ENCODE data around the gene MLEC. TPM values are rescaled to one million over a fixed set of nuclear protein-coding genes. Genes with fewer than 3 reads are reported as not detected.
A peak's percentile ranks its signal among the peaks of the same experiment; 100 is the strongest.

MLEC gene
- total and polyA plus RNA-seq, 9 of the 15 experiments (the other 6 are each of a cell fraction or from before 2014, with no cell fraction given) = 18.5 to 108 (median 57.8) TPM

GRCh38 chr12:120718055-120718454, 31.1 kb downstream of the MLEC start:
- peaks cover 22 to 32% of the 10 kb centered on the region in 2 experiments; a peak in 4 of 5 replicates for H3K4me1 ChIP-seq (replicated peaks in 1 of 2; ENCODE audit: control insufficient read depth in 2 of 2, insufficient read depth in 2 of 2, low read length in 2 of 2)
- H3K9me3 ChIP-seq (replicated peaks; ENCODE audit: control insufficient read depth, insufficient read depth, low read depth, low read length) = no peaks in the 10 kb centered on the region
- no peak overlapping the region for H2AFZ ChIP-seq (ENCODE audit: low read depth, low read length)
- ATAC-seq = no peak
- ChIA-PET CTCF (ENCODE audit: low intra/inter-chr PET ratio) (no interaction called here), POLR2A (no interaction called here)
- in situ Hi-C loops (cut with MboI) (no loop called here), intact Hi-C loops (cut with micrococcal nuclease) (no loop called here)
- H3K79me2 ChIP-seq (ENCODE audit: control insufficient read depth, insufficient read depth, low read length) = no peaks in the 10 kb centered on the region
- no peaks in the 10 kb centered on the region for H3K9me1 ChIP-seq (ENCODE audit: control insufficient read depth, insufficient read depth, low read length)
- peaks cover 8% of the 10 kb centered on the region; the same call in 1 of the 2 replicates for H4K20me1 ChIP-seq (replicated peaks; ENCODE audit: control insufficient read depth, insufficient read depth, low read length)
- H3K4me3 ChIP-seq = no peak overlapping the region
- BruUV-seq (replicated peaks) = no TSS peak
- H3K36me3 ChIP-seq (ENCODE audit: control insufficient read depth, insufficient read depth, low read length) = peaks cover 87% of the 10 kb centered on the region
- 0 out of 2 replicates have a peak, but pooled peaks have one; percentile 12 for TF ChIP-seq SOX6 (IDR thresholded peaks at IDR 0.05)
- TF ChIP-seq ZNF431 (CRISPR knock-in tag; IDR thresholded peaks at IDR 0.05) = no peak
- TF ChIP-seq FOSL1 (tag; conservative IDR thresholded peaks at IDR 0.05) = peak; percentile 59
- FAIRE-seq = no peak
- no peaks in the 10 kb centered on the region for H3K27me3 ChIP-seq (ENCODE audit: control insufficient read depth in 2 of 2, insufficient read depth in 2 of 2, low read length in 2 of 2)
- H3K27ac ChIP-seq (ENCODE audit: extremely low read depth, low read depth, low read length) = no peak overlapping the region
- H3K4me2 ChIP-seq (ENCODE audit: insufficient read depth, low read length) = no peak overlapping the region
- no peak for DNase-seq (ENCODE audit: extremely low read depth in 1 of 4, low spot score in 3 of 4)
- WGBS (ENCODE audit: insufficient coverage, low coverage, missing lambda C conversion rate) = 73% methylated on average over 9 of the region's 9 CpGs
- no peak overlapping the region for H3K9ac ChIP-seq (ENCODE audit: insufficient read depth in 1 of 2, low read depth in 2 of 2, low read length in 2 of 2)

GRCh38 chr12:120719072-120719471, 32.1 kb downstream of the MLEC start:
- no peak for DNase-seq (ENCODE audit: extremely low read depth in 1 of 4, low spot score in 3 of 4)
- no peaks in the 10 kb centered on the region for H3K9me1 ChIP-seq (ENCODE audit: control insufficient read depth, insufficient read depth, low read length)
- intact Hi-C loops (cut with micrococcal nuclease) (no loop called here), in situ Hi-C loops (cut with MboI) (no loop called here)
- H4K20me1 ChIP-seq (replicated peaks; ENCODE audit: control insufficient read depth, insufficient read depth, low read length) = peaks cover 8% of the 10 kb centered on the region; the same call in 1 of the 2 replicates
- CTCF ChIA-PET (ENCODE audit: low intra/inter-chr PET ratio) = no interaction called here
- H3K4me3 ChIP-seq = no peak overlapping the region
- H3K36me3 ChIP-seq (ENCODE audit: control insufficient read depth, insufficient read depth, low read length) = peaks cover 85% of the 10 kb centered on the region
- WGBS (ENCODE audit: insufficient coverage, low coverage, missing lambda C conversion rate) = 33% methylated on average over 2 of the region's 2 CpGs
- ATAC-seq = no peak; the same call in 1 of the 3 replicates
- peak; percentile 43; the same call in 1 of the 2 replicates for TF ChIP-seq TCF3 (CRISPR knock-in tag; IDR thresholded peaks at IDR 0.05)
- TF ChIP-seq ZNF655 (CRISPR knock-in tag; IDR thresholded peaks at IDR 0.05) = no peak
- peak; percentile 67 for TF ChIP-seq CBFA2T3 (IDR thresholded peaks at IDR 0.05)
- peak; percentile 38; the same call in 1 of the 2 replicates for TF ChIP-seq CBFA2T2 (conservative IDR thresholded peaks at IDR 0.05)
- 0 out of 2 replicates have a peak, but pooled peaks have one; percentile 6 for TF ChIP-seq ZNF316 (IDR thresholded peaks at IDR 0.05)
- no peak for TF ChIP-seq HEY1 (CRISPR knock-in tag; IDR thresholded peaks at IDR 0.05; ENCODE audit: borderline replicate concordance)
- peak; percentile 44 to 57; a peak in 2 of 4 replicates for TF ChIP-seq FOXA3 (CRISPR knock-in tag; conservative IDR thresholded peaks at IDR 0.05 in 1 of 2, IDR thresholded peaks at IDR 0.05 in 1 of 2)
- no peak for TF ChIP-seq PTBP1 (IDR thresholded peaks at IDR 0.05; ENCODE audit: low read depth, low read length)
- peak; percentile 36; the same call in 1 of the 2 replicates for TF ChIP-seq C11orf30 (IDR thresholded peaks at IDR 0.05; ENCODE audit: low read depth)
- TF ChIP-seq ARID1B (IDR thresholded peaks at IDR 0.05) = peak; percentile 40
- peak; percentile 51; the same call in 1 of the 2 replicates for TF ChIP-seq TAL1 (IDR thresholded peaks at IDR 0.05)
- no peak for TF ChIP-seq CEBPG (CRISPR knock-in tag; IDR thresholded peaks at IDR 0.05)
- TF ChIP-seq CEBPG (tag; conservative IDR thresholded peaks at IDR 0.05 in 1 of 2, IDR thresholded peaks at IDR 0.05 in 1 of 2) = no peak
- peak overlapping the region; percentile 47; the same call in 1 of the 2 replicates for H3K4me2 ChIP-seq (ENCODE audit: insufficient read depth, low read length)
- peaks cover 22 to 32% of the 10 kb centered on the region in 2 experiments; a peak in 4 of 5 replicates for H3K4me1 ChIP-seq (replicated peaks in 1 of 2; ENCODE audit: control insufficient read depth in 2 of 2, insufficient read depth in 2 of 2, low read length in 2 of 2)
- POLR2A ChIA-PET = interaction anchor here (0.7 to 2.4 kb wide), 3 partner anchors 8 to 531 kb away, joined by 3 to 22 read pairs (median 6); partner anchors contain the start of gene UNC119B
- H2AFZ ChIP-seq (ENCODE audit: low read depth, low read length) = no peak overlapping the region
- H3K79me2 ChIP-seq (ENCODE audit: control insufficient read depth, insufficient read depth, low read length) = no peaks in the 10 kb centered on the region
- peak; percentile 6 for FAIRE-seq
- peak overlapping the region; percentile 32; the same call in 1 of the 3 replicates for H3K27ac ChIP-seq (ENCODE audit: extremely low read depth, low read depth, low read length)
- peak overlapping the region in 1 of 2 experiments; percentile 32; a peak in 1 of 4 replicates for H3K9ac ChIP-seq (ENCODE audit: insufficient read depth in 1 of 2, low read depth in 2 of 2, low read length in 2 of 2)
- no peaks in the 10 kb centered on the region for H3K9me3 ChIP-seq (replicated peaks; ENCODE audit: control insufficient read depth, insufficient read depth, low read depth, low read length)
- BruUV-seq (replicated peaks) = no TSS peak
- no peaks in the 10 kb centered on the region for H3K27me3 ChIP-seq (ENCODE audit: control insufficient read depth in 2 of 2, insufficient read depth in 2 of 2, low read length in 2 of 2)
